Neuronal stem cell (in vitro differentiated cells): ENCODE measurements around the gene RAPGEF1.
A peak's percentile ranks its signal among the peaks of the same experiment; 100 is the strongest.

Experiments
- DNase-seq: peaks from one replicate; pipeline ENCODE4 v3.0.0-alpha.2; 2013; ENCODE audit warnings: low spot score
- H2AFZ ChIP-seq: one replicate; pipeline ENCODE4 v1.6.1; 2013; ENCODE audit warnings: mild to moderate bottlenecking, low read length, inconsistent platforms
- H2AK5ac ChIP-seq: 2 replicates; pipeline ENCODE4 v1.6.1; 2013; ENCODE audit warnings: low read depth, mild to moderate bottlenecking, inconsistent platforms, low read length, moderate library complexity, mixed read lengths
- H2BK120ac ChIP-seq: 2 replicates; pipeline ENCODE4 v1.6.1; 2013; ENCODE audit warnings: low read depth, mild to moderate bottlenecking, inconsistent platforms, low read length, moderate library complexity, mixed read lengths
- H2BK12ac ChIP-seq: one replicate; pipeline ENCODE4 v1.6.1; 2013; ENCODE audit warnings: low read length, inconsistent platforms
- H2BK15ac ChIP-seq: 2 replicates; pipeline ENCODE4 v1.6.1; 2013; ENCODE audit warnings: mild to moderate bottlenecking, low read length, inconsistent platforms, mixed read lengths
- H2BK5ac ChIP-seq: one replicate; pipeline ENCODE4 v1.6.1; 2013; ENCODE audit warnings: inconsistent platforms, mild to moderate bottlenecking, low read length, moderate library complexity
- H3K14ac ChIP-seq: one replicate; pipeline ENCODE4 v1.6.1; 2013; ENCODE audit warnings: low read length, inconsistent platforms
- H3K18ac ChIP-seq: 2 replicates; pipeline ENCODE4 v1.6.1; 2013; ENCODE audit warnings: low read length, inconsistent platforms
- H3K23ac ChIP-seq: 2 replicates; pipeline ENCODE4 v1.6.1; 2013; ENCODE audit warnings: low read depth, mild to moderate bottlenecking, mixed read lengths, low read length, inconsistent platforms; ENCODE audit not compliant: poor library complexity
- H3K27ac ChIP-seq: replicated peaks from 3 replicates; pipeline ENCODE4 v1.5.1; 2013; ENCODE audit warnings: low read length, inconsistent platforms
- H3K27me3 ChIP-seq, 3 experiments: 2 replicates each; pipeline ENCODE4 v1.6.1; 2013; ENCODE audit warnings: low read length in 3 of 3, mild to moderate bottlenecking in 2 of 3, inconsistent platforms in 1 of 3, low read depth in 1 of 3, mixed read lengths in 1 of 3, moderate library complexity in 1 of 3; ENCODE audit not compliant: control insufficient read depth in 3 of 3, insufficient read depth in 3 of 3
- H3K36me3 ChIP-seq, 2 donors: replicated peaks in 1 of 2; 2 replicates each; pipeline ENCODE4 v1.6.1; 2013; ENCODE audit warnings: low read length in 2 of 2; ENCODE audit not compliant: control insufficient read depth in 2 of 2, insufficient read depth in 2 of 2
- H3K4ac ChIP-seq: 2 replicates; pipeline ENCODE4 v1.6.1; 2013; ENCODE audit warnings: inconsistent platforms, mild to moderate bottlenecking, low read length, moderate library complexity
- H3K4me1 ChIP-seq, 2 donors: 1 replicate in 1 of 2; 2 replicates in 1 of 2; pipeline ENCODE4 v1.6.1; 2013; ENCODE audit warnings: low read length in 2 of 2, low read depth in 1 of 2; ENCODE audit not compliant: control insufficient read depth in 2 of 2, insufficient read depth in 1 of 2
- H3K4me2 ChIP-seq: one replicate; pipeline ENCODE4 v1.6.1; 2013; ENCODE audit warnings: mild to moderate bottlenecking, low read length, inconsistent platforms; ENCODE audit not compliant: insufficient read depth, poor library complexity, severe bottlenecking
- H3K4me3 ChIP-seq, 2 donors: 2 replicates each; pipeline ENCODE4 v1.5.1; 2013; ENCODE audit warnings: low read length in 2 of 2, mild to moderate bottlenecking in 2 of 2, inconsistent platforms in 1 of 2, moderate library complexity in 1 of 2
- H3K79me1 ChIP-seq: one replicate; pipeline ENCODE4 v1.6.1; 2013; ENCODE audit warnings: low read depth, mild to moderate bottlenecking, inconsistent platforms, low read length, moderate library complexity
- H3K9ac ChIP-seq: one replicate; pipeline ENCODE4 v1.6.1; 2013; ENCODE audit warnings: mild to moderate bottlenecking, low read depth, low read length, inconsistent platforms; ENCODE audit not compliant: poor library complexity
- H3K9me3 ChIP-seq, 2 donors: replicated peaks in 1 of 2; 2 replicates each; pipeline versions ENCODE3 to v1.6.1; 2013; ENCODE audit warnings: low read length in 2 of 2, mild to moderate bottlenecking in 2 of 2, inconsistent platforms in 1 of 2, low read depth in 1 of 2, mixed read lengths in 1 of 2, moderate library complexity in 1 of 2; ENCODE audit not compliant: control insufficient read depth in 2 of 2, insufficient read depth in 1 of 2
- H4K8ac ChIP-seq: one replicate; pipeline ENCODE4 v1.6.1; 2013; ENCODE audit warnings: low read depth, mild to moderate bottlenecking, inconsistent platforms, low read length, moderate library complexity
- H4K91ac ChIP-seq: one replicate; pipeline ENCODE4 v1.6.1; 2013; ENCODE audit warnings: low read length, low read depth, mild to moderate bottlenecking, inconsistent platforms; ENCODE audit not compliant: poor library complexity
- whole genome bisulfite sequencing, 2 donors: extraction: QIAGEN DNeasy Blood & Tissue Kit; methylation state at CpG; one replicate each; pipeline ENCODE4 v1.1.7; 2013; ENCODE audit warnings: missing lambda C conversion rate in 2 of 2, mixed read lengths in 1 of 2; ENCODE audit not compliant: insufficient read length in 2 of 2, insufficient replicate concordance in 1 of 2; ENCODE audit errors: extremely low coverage in 2 of 2; 5-methylcytosine and 5-hydroxymethylcytosine counted together

RAPGEF1 gene

GRCh38 chr9:131613921-131614320 lies 126.0 kb downstream of the RAPGEF1 start:
- Histone ChIP-seq H3K36me3 (peaks cover 5 to 67% of the 10 kb centered on the region in 2 donors), H2BK120ac (no peak overlapping the region), H3K4ac (no peak overlapping the region), H3K27me3 (no peaks in the 10 kb centered on the region), H3K4me2 (no peak overlapping the region), H3K9me3 (no peaks in the 10 kb centered on the region), H3K9ac (no peak overlapping the region), H2BK15ac (no peak overlapping the region), H3K27ac (no peak overlapping the region), H3K14ac (no peak overlapping the region), H2AFZ (no peak overlapping the region), H4K8ac (no peak overlapping the region), H2BK12ac (no peak overlapping the region), H2BK5ac (no peak overlapping the region), H3K79me1 (no peaks in the 10 kb centered on the region), H3K4me1 (peaks cover 2 to 11% of the 10 kb centered on the region in 2 donors), H2AK5ac (no peak overlapping the region), H4K91ac (no peak overlapping the region), H3K23ac (no peak overlapping the region), H3K4me3 (no peak overlapping the region), H3K18ac (no peak overlapping the region)
- no CpG with 5 or more reads among the region's 8 CpGs for WGBS, 2 donors
- no peak for DNase-seq

GRCh38 chr9:131612851-131613250 lies 127.0 kb downstream of the RAPGEF1 start:
- Histone ChIP-seq H3K79me1 (no peaks in the 10 kb centered on the region), H2BK120ac (no peak overlapping the region), H2BK15ac (no peak overlapping the region), H2BK5ac (no peak overlapping the region), H3K4me3 (no peak overlapping the region), H3K4me2 (no peak overlapping the region), H3K36me3 (peaks cover 2 to 56% of the 10 kb centered on the region in 2 donors), H4K91ac (no peak overlapping the region), H3K27ac (no peak overlapping the region), H3K14ac (no peak overlapping the region), H3K4ac (no peak overlapping the region), H3K18ac (no peak overlapping the region), H3K27me3 (no peaks in the 10 kb centered on the region), H3K9me3 (no peaks in the 10 kb centered on the region), H3K23ac (no peak overlapping the region), H2AFZ (no peak overlapping the region), H3K4me1 (peaks cover 4 to 21% of the 10 kb centered on the region in 2 donors), H4K8ac (no peak overlapping the region), H3K9ac (no peak overlapping the region), H2AK5ac (no peak overlapping the region), H2BK12ac (no peak overlapping the region)
- WGBS, 2 donors: no CpG with 5 or more reads among the region's 7 CpGs
- DNase-seq: no peak

GRCh38 chr9:131611586-131612315 lies 128.1 kb downstream of the RAPGEF1 start:
- Histone ChIP-seq H3K79me1 (no peaks in the 10 kb centered on the region), H3K4me1 (peaks cover 4 to 24% of the 10 kb centered on the region in 2 donors), H3K27me3 (no peaks in the 10 kb centered on the region), H2BK15ac (no peak overlapping the region), H3K23ac (no peak overlapping the region), H3K14ac (no peak overlapping the region), H3K4me2 (no peak overlapping the region), H3K9ac (no peak overlapping the region), H3K9me3 (no peaks in the 10 kb centered on the region), H4K8ac (no peak overlapping the region), H2AFZ (no peak overlapping the region), H2BK120ac (no peak overlapping the region), H3K4ac (no peak overlapping the region), H3K4me3 (no peak overlapping the region), H2BK5ac (no peak overlapping the region), H3K36me3 (peaks cover 2 to 45% of the 10 kb centered on the region in 2 donors), H4K91ac (no peak overlapping the region), H2BK12ac (no peak overlapping the region), H3K18ac (no peak overlapping the region), H3K27ac (no peak overlapping the region), H2AK5ac (no peak overlapping the region)
- no CpG with 5 or more reads among the region's 11 CpGs for WGBS, 2 donors
- DNase-seq: no peak

GRCh38 chr9:131610231-131610761 lies 129.6 kb downstream of the RAPGEF1 start:
- Histone ChIP-seq H3K9ac (peak overlapping the region; percentile 21), H2AFZ (no peak overlapping the region), H2BK120ac (no peak overlapping the region), H2BK15ac (no peak overlapping the region), H3K9me3 (no peaks in the 10 kb centered on the region), H2BK12ac (no peak overlapping the region), H3K36me3 (peaks cover under 1 to 38% of the 10 kb centered on the region in 2 donors), H3K27ac (peak overlapping the region; percentile 13), H3K23ac (no peak overlapping the region), H3K18ac (no peak overlapping the region), H3K4me3 (no peak overlapping the region), H2AK5ac (no peak overlapping the region), H4K91ac (no peak overlapping the region), H3K27me3 (no peaks in the 10 kb centered on the region), H3K79me1 (no peaks in the 10 kb centered on the region), H3K14ac (no peak overlapping the region), H3K4me1 (peaks cover 4 to 24% of the 10 kb centered on the region in 2 donors), H3K4me2 (no peak overlapping the region), H3K4ac (no peak overlapping the region), H4K8ac (no peak overlapping the region), H2BK5ac (no peak overlapping the region)
- no CpG with 5 or more reads among the region's 7 CpGs for WGBS, 2 donors
- no peak for DNase-seq
